A549 (cell line): ENCODE measurements around the gene CNKSR3. TPM values are rescaled to one million over a fixed set of nuclear protein-coding genes. Genes with fewer than 3 reads are reported as not detected.

ENCODE experiments used
- ATAC-seq, 2 experiments: fragments of 200-7000 bp in 1 of 2; fragments of >200 bp in 1 of 2; cut with Nextera tagmentation in 1 of 2; cut with Tn5 transposase in 1 of 2; 3 replicates each; pipeline versions ENCODE4 v1.8.0 to v1.9.1; 2018 to 2020; ENCODE audit warnings: mild to moderate bottlenecking in 1 of 2, moderate library complexity in 1 of 2
- CTCF ChIA-PET: fragments of 300-600 bp; sonication (Branson Sonifier 250); formaldehyde crosslinking; extraction: SDS; loops from one replicate; lab custom pipeline; 2021; ENCODE audit warnings: antibody characterized with exemption, inconsistent platforms; lab: Yijun Ruan, JAX
- POLR2A ChIA-PET: fragments of 350-600 bp; formaldehyde crosslinking; extraction: SDS; loops from one replicate; lab custom pipeline; 2021; ENCODE audit warnings: antibody characterized with exemption, inconsistent platforms; lab: Yijun Ruan, JAX
- DNase-seq, 2 experiments: peaks; one replicate each; pipeline versions ENCODE4 v3.0.0 to v3.0.0-alpha.2; 2011 to 2016; ENCODE audit warnings: low read depth in 1 of 2, low spot score in 1 of 2
- FAIRE-seq: peaks from 2 replicates; lab custom pipeline; 2011; peaks lifted over from hg19 to GRCh38; lab: Jason Lieb, UNC
- H3K27ac ChIP-seq, 2 experiments: fragments of >200 bp; sonication (Bioruptor Twin); formaldehyde crosslinking; 3 replicates each; pipeline ENCODE4 v1.5.1; 2016 to 2017
- H3K4me1 ChIP-seq: fragments of >200 bp; sonication (Bioruptor Twin); formaldehyde crosslinking; 3 replicates; pipeline ENCODE4 v1.6.1; 2016
- H3K4me2 ChIP-seq: fragments of >200 bp; sonication (Bioruptor Twin); formaldehyde crosslinking; 3 replicates; pipeline ENCODE4 v1.6.1; 2016
- H3K4me3 ChIP-seq: fragments of >200 bp; sonication (Bioruptor Twin); formaldehyde crosslinking; 3 replicates; pipeline ENCODE4 v1.5.1; 2016
- H3K9me3 ChIP-seq: fragments of >200 bp; sonication (Bioruptor Twin); formaldehyde crosslinking; 3 replicates; pipeline ENCODE4 v1.6.1; 2016
- ATOH8 ChIP-seq: fragments of 250-450 bp; sonication (Bioruptor Pico); IDR thresholded peaks from 2 replicates; pipeline ENCODE4 v1.5.0; 2020; ENCODE audit warnings: low read depth, mild to moderate bottlenecking, moderate library complexity
- CBX2 ChIP-seq: fragments of 200-600 bp; sonication (generic); IDR thresholded peaks from 2 replicates; pipeline ENCODE4 v1.6.1; 2016; ENCODE audit warnings: low read depth, mild to moderate bottlenecking, borderline replicate concordance
- CHD2 ChIP-seq: fragments of 150-350 bp; IDR thresholded peaks from 2 replicates; pipeline ENCODE4 v1.6.1; 2014; ENCODE audit warnings: low read length; ENCODE audit not compliant: partially characterized antibody
- E2F6 ChIP-seq: IDR thresholded peaks from 2 replicates; pipeline ENCODE4 v1.6.1; 2012; ENCODE audit warnings: low read depth, borderline replicate concordance
- EP300 ChIP-seq, 2 experiments: fragments of >200 bp; sonication (Bioruptor Twin); formaldehyde crosslinking; IDR thresholded peaks; 2 replicates in 1 of 2; 3 replicates in 1 of 2; pipeline ENCODE4 v1.6.1; 2016 to 2017
- ESRRA ChIP-seq: fragments of 150-350 bp; IDR thresholded peaks from 2 replicates; pipeline ENCODE4 v1.6.1; 2014; ENCODE audit warnings: mild to moderate bottlenecking, low read length, borderline replicate concordance
- FOXS1 ChIP-seq: fragments of 250-450 bp; sonication (Bioruptor Pico); IDR thresholded peaks from 2 replicates; pipeline ENCODE4 v1.5.0; 2020; ENCODE audit warnings: mild to moderate bottlenecking, moderate library complexity
- HEYL ChIP-seq: fragments of 250-450 bp; sonication (Bioruptor Pico); IDR thresholded peaks from 2 replicates; pipeline ENCODE4 v1.8.0; 2021; ENCODE audit warnings: mild to moderate bottlenecking, moderate library complexity
- HMGXB4 ChIP-seq: fragments of 250-450 bp; sonication (Bioruptor Pico); IDR thresholded peaks from 2 replicates; pipeline ENCODE4 v1.5.0; 2021; ENCODE audit warnings: mild to moderate bottlenecking, moderate library complexity, borderline replicate concordance
- HOXB5 ChIP-seq: fragments of 250-450 bp; sonication (Bioruptor Pico); IDR thresholded peaks from 2 replicates; pipeline ENCODE4 v1.5.0; 2020; ENCODE audit warnings: mild to moderate bottlenecking, moderate library complexity
- JUNB ChIP-seq: fragments of >200 bp; sonication (Bioruptor Twin); formaldehyde crosslinking; IDR thresholded peaks from 2 replicates; pipeline ENCODE4 v1.6.1; 2016
- KDM1A ChIP-seq: fragments of 200-600 bp; sonication (generic); IDR thresholded peaks from 2 replicates; pipeline ENCODE4 v1.6.1; 2016; ENCODE audit warnings: low read depth, mild to moderate bottlenecking
- MAZ ChIP-seq: fragments of 150-350 bp; IDR thresholded peaks from 2 replicates; pipeline ENCODE4 v1.6.1; 2014; ENCODE audit warnings: antibody characterized with exemption, low read depth, low read length, borderline replicate concordance
- POLR2A ChIP-seq: IDR thresholded peaks from 2 replicates; pipeline ENCODE4 v1.6.1; 2012; ENCODE audit warnings: mild to moderate bottlenecking, low read length
- POLR2AphosphoS2 ChIP-seq: conservative IDR thresholded peaks from 2 replicates; pipeline ENCODE4 v1.6.1; 2012; ENCODE audit warnings: low read length, improper control_type of control experiment, inconsistent platforms
- RAD21 ChIP-seq, 2 experiments: fragments of >200 bp in 1 of 2; sonication (Bioruptor Twin) in 1 of 2; formaldehyde crosslinking in 1 of 2; IDR thresholded peaks in 1 of 2; conservative IDR thresholded peaks in 1 of 2; 2 replicates in 1 of 2; 3 replicates in 1 of 2; pipeline ENCODE4 v1.6.1; 2012 to 2018; ENCODE audit warnings: inconsistent platforms in 1 of 2
- RCOR1 ChIP-seq: fragments of 150-350 bp; IDR thresholded peaks from 2 replicates; pipeline ENCODE4 v1.6.1; 2014; ENCODE audit warnings: antibody characterized with exemption, low read length, low read depth
- SMC3 ChIP-seq: fragments of >200 bp; sonication (Bioruptor Twin); formaldehyde crosslinking; IDR thresholded peaks from 3 replicates; pipeline ENCODE4 v1.6.1; 2018; ENCODE audit warnings: inconsistent platforms
- TFCP2L1 ChIP-seq: fragments of 250-450 bp; sonication (Bioruptor Pico); IDR thresholded peaks from 2 replicates; pipeline ENCODE4 v1.5.0; 2021; ENCODE audit warnings: mild to moderate bottlenecking
- TP53 ChIP-seq: fragments of 250-450 bp; sonication (Bioruptor Pico); IDR thresholded peaks from 2 replicates; pipeline ENCODE4 v1.5.0; 2021; ENCODE audit warnings: mild to moderate bottlenecking, moderate library complexity
- USF2 ChIP-seq: fragments of 450-650 bp; IDR thresholded peaks from 2 replicates; pipeline ENCODE4 v1.6.1; 2014; ENCODE audit warnings: antibody characterized with exemption
- ZFP36 ChIP-seq: fragments of 450-650 bp; IDR thresholded peaks from 2 replicates; pipeline ENCODE4 v1.6.1; 2014; ENCODE audit warnings: borderline replicate concordance; ENCODE audit not compliant: partially characterized antibody
- ZNF302 ChIP-seq: fragments of 250-450 bp; sonication (Bioruptor Pico); IDR thresholded peaks from 2 replicates; pipeline ENCODE4 v1.9.0; 2021; ENCODE audit warnings: inconsistent platforms, mild to moderate bottlenecking, moderate library complexity
- WGBS: methylation state at CpG from one replicate; pipeline ENCODE4 v1.1.6; 2017; ENCODE audit errors: missing lambda C conversion rate; 5-methylcytosine and 5-hydroxymethylcytosine counted together
- polyA plus RNA-seq, 4 experiments: library from polyadenylated mRNA; depleted of rRNA in 3 of 4; stranded (reverse); fragments of >200 nt; fragmentation: RNase III in 1 of 4; extraction: RNeasy Plus Mini Kit Qiagen cat#74134 plus additional on column Dnase treatment in 1 of 4; gene quantifications; 2 replicates in 3 of 4; 3 replicates in 1 of 4; pipeline ENCODE4 v1.2.3, GENCODE V29; 2011 to 2017

CNKSR3 gene
- polyA plus RNA-seq, 2 of the 4 experiments (the other 2 are of a cell fraction) = 2.9 to 3.5 TPM

GRCh38 chr6:154473324-154473723 lies 37.2 kb downstream of the CNKSR3 start:
- POLR2A ChIA-PET = no interaction called here
- ATAC-seq = no peak
- Histone ChIP-seq H3K4me3 (no peak overlapping the region), H3K27ac (no peak overlapping the region), H3K9me3 (0 out of 3 replicates have a peak, but pooled peaks cover 6% of the 10 kb centered on the region), H3K4me1 (peaks cover 6% of the 10 kb centered on the region; the same call in 1 of the 3 replicates), H3K4me2 (no peak overlapping the region)
- WGBS = 92% methylated on average over 9 of the region's 9 CpGs
- FAIRE-seq = no peak
- no peak for DNase-seq
- TF ChIP-seq EP300 (IDR thresholded peaks at IDR 0.05) = no peak
- no peak for TF ChIP-seq TFCP2L1 (CRISPR knock-in tag)
- TF ChIP-seq RCOR1 = no peak
- no peak for TF ChIP-seq E2F6
- no peak for TF ChIP-seq MAZ
- no peak for TF ChIP-seq HEYL (CRISPR knock-in tag)
- TF ChIP-seq HOXB5 (CRISPR knock-in tag) = no peak
- CTCF ChIA-PET = no interaction called here

GRCh38 chr6:154471609-154472362 lies 38.7 kb downstream of the CNKSR3 start:
- 88% methylated on average over 6 of the region's 6 CpGs for WGBS
- ATAC-seq = no peak
- CTCF ChIA-PET = no interaction called here
- no peak overlapping the region for H3K4me3 ChIP-seq
- no peak for DNase-seq
- TF ChIP-seq TFCP2L1 (CRISPR knock-in tag) (no peak), ATOH8 (CRISPR knock-in tag) (no peak), ZNF302 (CRISPR knock-in tag) (no peak), HMGXB4 (CRISPR knock-in tag) (no peak), CBX2 (no peak), ZFP36 (no peak), USF2 (no peak)
- TF ChIP-seq, all 56 proteins: peak for 0
- Histone ChIP-seq H3K9me3 (0 out of 3 replicates have a peak, but pooled peaks cover 6% of the 10 kb centered on the region), H3K4me1 (0 out of 3 replicates have a peak, but pooled peaks cover 4% of the 10 kb centered on the region), H3K27ac (no peak overlapping the region), H3K4me2 (no peak overlapping the region)
- FAIRE-seq = no peak
- POLR2A ChIA-PET = no interaction called here

GRCh38 chr6:154469306-154469935 lies 41.1 kb downstream of the CNKSR3 start:
- TF ChIP-seq POLR2AphosphoS2 (no peak), SMC3 (no peak), RAD21 (conservative IDR thresholded peaks at IDR 0.05 in 1 of 2, IDR thresholded peaks at IDR 0.05 in 1 of 2) (no peak), FOXS1 (no peak), USF2 (no peak), JUNB (no peak), HOXB5 (CRISPR knock-in tag) (no peak), ESRRA (no peak), KDM1A (no peak), POLR2A (no peak), TP53 (CRISPR knock-in tag) (no peak), CHD2 (no peak)
- TF ChIP-seq, all 56 proteins: peak for 0
- WGBS = 92% methylated on average over 4 of the region's 4 CpGs
- Histone ChIP-seq H3K9me3 (0 out of 3 replicates have a peak, but pooled peaks cover 6% of the 10 kb centered on the region), H3K4me1 (no peaks in the 10 kb centered on the region), H3K27ac (no peak overlapping the region), H3K4me3 (no peak overlapping the region), H3K4me2 (no peak overlapping the region)
- FAIRE-seq (no peak), ATAC-seq (no peak), DNase-seq (no peak)
- ChIA-PET CTCF (no interaction called here), POLR2A (no interaction called here)
